B cell (primary cell): Measurements from ENCODE around the gene TNRC6C.

Source experiments
- EZH2 ChIP-seq: IDR thresholded peaks from 2 replicates; pipeline ENCODE4 v1.6.1; 2012; ENCODE audit warnings: borderline replicate concordance, low read depth, mild to moderate bottlenecking, moderate library complexity, low read length; ENCODE audit not compliant: insufficient read depth, poor library complexity, severe bottlenecking
- TF ChIP-seq, protein P1 (sequence below): fragments of 200-600 bp; IDR thresholded peaks from one replicate; pipeline ENCODE4 v1.8.0; 2022; ENCODE audit warnings: antibody characterized with exemption, mild to moderate bottlenecking

DNA sequence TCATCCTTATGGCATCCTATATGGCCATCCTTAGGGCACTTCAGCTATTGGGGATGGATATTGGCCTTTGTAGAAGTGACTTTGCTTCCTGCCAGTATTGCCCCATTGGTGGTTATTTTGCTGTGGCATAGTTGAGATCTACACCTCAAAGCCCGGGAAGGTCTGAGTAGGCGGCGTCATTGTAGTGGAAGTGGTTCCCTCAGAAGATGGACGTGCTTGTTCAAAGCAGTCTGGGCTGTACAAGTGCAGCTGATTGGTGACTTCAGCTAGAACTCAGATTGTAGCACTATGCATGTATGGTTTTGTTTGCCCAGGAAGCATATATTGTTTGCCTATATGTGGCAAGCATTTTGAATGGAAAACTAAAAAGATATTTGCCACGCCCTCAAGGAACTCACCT lies 86.8 kb downstream of the TNRC6C start:
- TF ChIP-seq, protein P1, sequence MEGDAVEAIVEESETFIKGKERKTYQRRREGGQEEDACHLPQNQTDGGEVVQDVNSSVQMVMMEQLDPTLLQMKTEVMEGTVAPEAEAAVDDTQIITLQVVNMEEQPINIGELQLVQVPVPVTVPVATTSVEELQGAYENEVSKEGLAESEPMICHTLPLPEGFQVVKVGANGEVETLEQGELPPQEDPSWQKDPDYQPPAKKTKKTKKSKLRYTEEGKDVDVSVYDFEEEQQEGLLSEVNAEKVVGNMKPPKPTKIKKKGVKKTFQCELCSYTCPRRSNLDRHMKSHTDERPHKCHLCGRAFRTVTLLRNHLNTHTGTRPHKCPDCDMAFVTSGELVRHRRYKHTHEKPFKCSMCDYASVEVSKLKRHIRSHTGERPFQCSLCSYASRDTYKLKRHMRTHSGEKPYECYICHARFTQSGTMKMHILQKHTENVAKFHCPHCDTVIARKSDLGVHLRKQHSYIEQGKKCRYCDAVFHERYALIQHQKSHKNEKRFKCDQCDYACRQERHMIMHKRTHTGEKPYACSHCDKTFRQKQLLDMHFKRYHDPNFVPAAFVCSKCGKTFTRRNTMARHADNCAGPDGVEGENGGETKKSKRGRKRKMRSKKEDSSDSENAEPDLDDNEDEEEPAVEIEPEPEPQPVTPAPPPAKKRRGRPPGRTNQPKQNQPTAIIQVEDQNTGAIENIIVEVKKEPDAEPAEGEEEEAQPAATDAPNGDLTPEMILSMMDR, result no peak
- TF ChIP-seq EZH2, result no peak
